ENCODE measurements around the gene GOLM1. TPM values are rescaled to one million over a fixed set of nuclear protein-coding genes. Genes with fewer than 3 reads are reported as not detected.
"Not testable (repeated sequence)": the region's sequence is repeated elsewhere in the genome, so short reads cannot be mapped to it uniquely, and the experiment has no call there.

GOLM1 gene
- total and polyA plus RNA-seq, 8 donors, result 20.2 to 76.7 (median 34.0) TPM

DNA sequence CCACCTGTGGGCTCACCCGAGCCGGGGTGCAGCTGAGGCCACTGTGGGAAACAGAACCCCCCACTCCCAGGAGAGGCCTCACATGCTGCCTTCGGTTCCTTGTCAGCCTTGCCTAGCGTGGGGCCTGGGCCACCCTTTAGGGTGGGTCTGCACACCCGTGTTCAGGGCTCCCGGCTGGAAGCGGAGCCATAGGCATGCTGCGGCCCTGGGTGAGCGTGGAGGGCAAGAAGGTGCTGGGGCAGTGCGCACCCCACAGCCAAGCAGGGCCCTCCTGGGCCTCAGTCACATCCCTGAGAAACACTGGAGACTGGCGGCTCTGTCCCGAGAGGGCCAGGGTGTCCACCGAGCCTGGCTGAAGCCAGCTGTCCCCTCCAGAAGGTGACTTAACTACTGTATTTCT lies 41.9 kb downstream of the GOLM1 start:
- TF ChIP-seq, protein P1, sequence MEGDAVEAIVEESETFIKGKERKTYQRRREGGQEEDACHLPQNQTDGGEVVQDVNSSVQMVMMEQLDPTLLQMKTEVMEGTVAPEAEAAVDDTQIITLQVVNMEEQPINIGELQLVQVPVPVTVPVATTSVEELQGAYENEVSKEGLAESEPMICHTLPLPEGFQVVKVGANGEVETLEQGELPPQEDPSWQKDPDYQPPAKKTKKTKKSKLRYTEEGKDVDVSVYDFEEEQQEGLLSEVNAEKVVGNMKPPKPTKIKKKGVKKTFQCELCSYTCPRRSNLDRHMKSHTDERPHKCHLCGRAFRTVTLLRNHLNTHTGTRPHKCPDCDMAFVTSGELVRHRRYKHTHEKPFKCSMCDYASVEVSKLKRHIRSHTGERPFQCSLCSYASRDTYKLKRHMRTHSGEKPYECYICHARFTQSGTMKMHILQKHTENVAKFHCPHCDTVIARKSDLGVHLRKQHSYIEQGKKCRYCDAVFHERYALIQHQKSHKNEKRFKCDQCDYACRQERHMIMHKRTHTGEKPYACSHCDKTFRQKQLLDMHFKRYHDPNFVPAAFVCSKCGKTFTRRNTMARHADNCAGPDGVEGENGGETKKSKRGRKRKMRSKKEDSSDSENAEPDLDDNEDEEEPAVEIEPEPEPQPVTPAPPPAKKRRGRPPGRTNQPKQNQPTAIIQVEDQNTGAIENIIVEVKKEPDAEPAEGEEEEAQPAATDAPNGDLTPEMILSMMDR (IDR thresholded peaks at IDR 0.05), result no peak
- Histone ChIP-seq H3K4me3 (no peak overlapping the region), H3K27me3 (no peaks in the 10 kb centered on the region), H3K36me3 (no peaks in the 10 kb centered on the region), H3K27ac (no peak overlapping the region), H3K4me1 (no peaks in the 10 kb centered on the region), H3K9me3 (no peaks in the 10 kb centered on the region)
- FAIRE-seq, result no peak
- WGBS, 2 donors, result 92 to 94% methylated on average over 13 of the region's 13 CpGs
- no peak for ATAC-seq
- intact Hi-C loops (cut with DNase I), result no loop called here
- no peak for DNase-seq

DNA sequence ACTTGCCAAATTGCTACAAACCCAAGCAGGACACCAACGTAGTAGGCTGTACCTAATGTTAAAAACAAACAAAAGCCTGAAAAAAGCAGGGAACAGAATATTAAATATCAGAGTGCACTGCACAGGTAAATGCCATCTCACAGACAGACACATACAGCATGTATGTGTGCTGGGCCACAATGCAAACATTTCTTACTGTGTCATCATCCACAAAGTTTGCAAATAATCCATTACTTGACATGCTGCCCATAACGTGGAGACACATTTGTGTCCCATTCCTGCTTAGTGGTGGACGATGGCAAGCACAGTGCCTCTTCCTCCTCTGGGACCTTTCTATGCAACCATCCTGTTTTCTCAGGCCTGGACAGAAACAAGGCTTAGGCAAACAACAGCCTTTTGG lies 44.7 kb downstream of the GOLM1 start:
- intact Hi-C loops (cut with DNase I), result no loop called here
- FAIRE-seq (no peak), ATAC-seq (no peak), DNase-seq (no peak)
- Histone ChIP-seq H3K27ac (no peak overlapping the region), H3K4me3 (no peak overlapping the region), H3K4me1 (no peaks in the 10 kb centered on the region), H3K36me3 (no peaks in the 10 kb centered on the region), H3K27me3 (no peaks in the 10 kb centered on the region), H3K9me3 (no peaks in the 10 kb centered on the region)
- TF ChIP-seq, protein P1 (IDR thresholded peaks at IDR 0.05), result no peak
- 72 to 81% methylated on average over 3 of the region's 3 CpGs for WGBS, 2 donors

- intact Hi-C loops (cut with DNase I), result no loop called here
- no peak overlapping the region for H3K4me3 ChIP-seq
- FAIRE-seq, result no peak
Measured at GRCh38 chr9:86052556-86053468, 46.5 kb downstream of the GOLM1 start.

DNA sequence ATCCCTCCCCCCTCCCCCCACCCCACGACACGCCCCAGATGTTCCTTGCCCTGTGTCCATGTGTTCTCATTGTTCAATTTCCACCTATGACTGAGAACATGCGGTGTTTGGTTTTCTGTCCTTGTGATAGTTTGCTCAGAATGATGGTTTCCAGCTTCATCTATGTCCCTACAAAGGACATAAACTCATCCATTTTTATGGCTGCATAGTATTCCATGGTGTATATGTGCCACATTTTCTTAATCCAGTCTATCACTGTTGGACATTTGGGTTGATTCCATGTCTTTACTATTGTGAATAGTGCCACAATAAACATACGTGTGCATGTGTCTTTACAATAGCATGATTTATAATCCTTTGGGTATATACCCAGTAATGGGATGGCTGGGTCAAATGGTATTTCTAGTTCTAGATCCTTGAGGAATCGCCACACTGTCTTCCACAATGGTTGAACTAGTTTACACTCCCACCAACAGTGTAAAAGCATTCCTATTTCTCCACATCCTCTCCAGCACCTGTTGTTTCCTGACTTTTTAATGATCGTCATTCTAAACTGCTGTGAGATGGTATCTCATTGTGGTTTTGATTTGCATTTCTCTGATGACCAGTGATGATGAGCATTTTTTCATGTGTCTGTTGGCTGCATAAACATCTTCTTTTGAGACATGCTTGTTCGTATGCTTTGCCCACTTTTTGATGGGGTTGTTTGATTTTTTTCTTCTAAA lies 51.2 kb downstream of the GOLM1 start:
- H3K4me1 ChIP-seq; H3K36me3 ChIP-seq; DNase-seq; intact Hi-C loops (cut with DNase I); H3K9me3 ChIP-seq; H3K27ac ChIP-seq; H3K4me3 ChIP-seq; H3K27me3 ChIP-seq; ATAC-seq; FAIRE-seq: not testable (repeated sequence)
- WGBS, 2 donors, result 93 to 94% methylated on average over 6 of the region's 7 CpGs

More at GRCh38 chr9:86052556-86053468, 46.5 kb downstream of the GOLM1 start:
- TF ChIP-seq, protein P1 (IDR thresholded peaks at IDR 0.05), result no peak
- Histone ChIP-seq H3K27me3 (no peaks in the 10 kb centered on the region), H3K36me3 (no peaks in the 10 kb centered on the region), H3K9me3 (no peaks in the 10 kb centered on the region), H3K4me1 (no peaks in the 10 kb centered on the region), H3K27ac (no peak overlapping the region)
- ATAC-seq, result no peak
- 91% methylated on average over 21 of the region's 21 CpGs for WGBS, 2 donors
- DNase-seq, result no peak

DNA sequence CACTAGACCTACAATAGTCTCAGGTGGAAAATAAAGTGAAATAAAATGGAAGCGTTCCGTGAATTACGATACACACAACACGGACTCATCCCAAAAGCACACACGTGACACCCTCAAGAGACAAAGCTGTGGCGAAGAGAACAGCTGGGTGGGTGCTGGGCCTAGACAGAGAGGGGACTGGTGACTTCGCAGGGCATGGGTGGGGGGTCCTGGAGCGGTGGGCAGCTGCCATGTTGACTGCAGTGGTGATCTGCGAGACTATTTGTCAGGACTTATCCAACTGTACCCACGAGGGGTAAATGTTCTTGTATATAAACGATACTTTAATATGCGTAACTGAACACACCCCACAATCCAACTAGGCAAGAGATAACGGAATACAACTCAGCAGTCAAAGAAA lies 52.0 kb downstream of the GOLM1 start:
- no peak overlapping the region for H3K4me3 ChIP-seq
- ATAC-seq (no peak), DNase-seq (no peak), FAIRE-seq (no peak)
- 96% methylated on average over 13 of the region's 13 CpGs for WGBS, 2 donors
- intact Hi-C loops (cut with DNase I), result no loop called here
- H3K27me3 ChIP-seq, result no peaks in the 10 kb centered on the region
- no peaks in the 10 kb centered on the region for H3K36me3 ChIP-seq
- H3K9me3 ChIP-seq, result no peaks in the 10 kb centered on the region
- TF ChIP-seq, protein P1 (IDR thresholded peaks at IDR 0.05), result no peak
- no peak overlapping the region for H3K27ac ChIP-seq
- no peaks in the 10 kb centered on the region for H3K4me1 ChIP-seq
